ENCODE results near the gene CD151. TPM values are rescaled to one million over a fixed set of nuclear protein-coding genes. Genes with fewer than 3 reads are reported as not detected.

CD151 gene
- polyA plus RNA-seq, 1 donor from 2014 or later, result 13.8 TPM

DNA sequence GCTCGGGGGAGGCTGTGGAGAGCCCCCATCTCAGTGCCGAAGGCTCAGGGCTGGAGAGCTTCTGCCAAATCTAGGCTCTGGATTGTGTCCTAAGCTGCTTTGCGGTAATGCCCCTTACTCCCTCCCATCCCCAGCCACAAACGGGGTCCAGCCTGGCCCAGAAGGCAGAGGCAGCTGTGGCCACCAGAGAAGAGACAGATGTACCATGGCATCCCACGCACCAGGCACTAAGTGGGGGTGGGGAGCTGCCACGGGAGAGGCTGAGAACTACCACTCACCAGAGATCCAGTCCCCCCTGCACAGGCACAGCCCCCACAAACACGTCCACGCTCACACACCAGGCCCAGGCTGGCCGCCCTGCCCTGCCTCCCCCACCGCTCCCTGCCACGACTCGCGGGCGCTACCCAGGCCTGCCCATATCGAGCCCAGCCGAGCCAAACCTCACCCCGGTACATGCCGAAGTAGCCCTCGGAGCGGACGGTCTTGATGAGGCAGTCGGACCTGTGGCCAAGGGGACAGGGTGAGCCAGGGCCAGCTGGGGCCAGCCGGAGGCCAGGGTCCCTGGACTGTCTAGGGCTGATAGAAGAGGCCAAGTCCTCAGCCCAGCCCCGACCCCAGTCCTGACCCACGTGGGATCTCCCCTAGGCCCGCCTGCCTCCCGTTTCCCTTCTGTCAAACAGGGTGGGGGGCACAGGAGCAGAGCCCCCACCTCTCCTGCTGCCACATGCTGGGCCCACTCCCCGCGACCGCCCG is 38.6 kb upstream of the CD151 start:
- Mint-ChIP-seq H3K4me1 (peaks cover 0 to 6% (median 5%) of the 10 kb centered on the region in 3 donors), H3K27me3 (no peaks in the 10 kb centered on the region), H3K4me3 (peak overlapping the region in 3 of 4 donors; percentile 48 to 75 (median 69)), H3K27ac (peak overlapping the region in 1 of 3 donors; percentile 74), H3K9me3 (no peaks in the 10 kb centered on the region), H3K36me3 (no peaks in the 10 kb centered on the region)

DNA sequence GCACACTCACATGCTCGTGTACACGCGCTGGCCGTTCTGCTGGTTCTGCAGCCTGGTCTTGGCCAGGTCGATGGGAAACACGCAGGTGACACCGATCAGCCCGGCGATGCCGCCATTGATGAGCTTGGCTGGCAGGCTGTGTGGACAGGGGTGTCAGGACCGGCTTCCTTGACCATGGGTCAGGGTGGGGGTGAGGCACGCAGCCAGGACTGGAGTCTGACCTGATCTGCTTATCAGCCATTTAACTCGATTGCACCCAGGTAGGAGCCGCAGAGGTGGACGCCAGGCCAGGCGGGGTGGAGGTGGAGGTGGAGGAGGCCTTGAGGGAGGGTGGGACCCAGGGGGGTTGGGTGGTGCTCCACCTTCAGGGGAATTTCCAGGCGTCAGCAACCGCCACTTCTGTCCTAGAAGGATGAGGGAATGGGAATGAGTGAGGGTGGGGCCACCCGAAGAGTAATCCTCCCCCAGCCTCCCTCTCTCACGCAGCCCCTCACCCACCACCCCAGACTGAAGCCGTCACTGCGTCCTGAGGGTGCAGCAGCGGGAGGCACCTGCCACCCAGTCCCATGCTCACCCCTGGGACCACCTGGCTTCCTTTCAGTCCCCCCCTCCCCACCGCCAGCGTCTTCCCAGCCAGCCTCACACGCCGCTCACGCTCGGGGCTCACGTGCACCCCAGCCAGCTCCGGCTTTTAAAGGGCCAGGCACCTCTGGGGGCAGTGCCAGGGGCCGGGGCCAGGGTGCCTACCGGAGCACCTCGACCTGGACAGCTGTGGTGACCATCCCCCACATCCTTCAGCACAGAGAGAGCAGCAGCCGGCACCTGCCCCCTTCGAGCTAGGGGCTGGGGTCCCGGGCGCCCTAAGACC is 37.8 kb upstream of the CD151 start:
- no peaks in the 10 kb centered on the region for H3K27me3 Mint-ChIP-seq
- peak overlapping the region; percentile 48 to 81 (median 62) for H3K4me3 Mint-ChIP-seq
- H3K4me1 Mint-ChIP-seq, result peaks cover 0 to 6% (median 5%) of the 10 kb centered on the region in 3 donors
- H3K27ac Mint-ChIP-seq, result peak overlapping the region in 1 of 3 donors; percentile 74
- no peaks in the 10 kb centered on the region for H3K36me3 Mint-ChIP-seq
- no peaks in the 10 kb centered on the region for H3K9me3 Mint-ChIP-seq

DNA sequence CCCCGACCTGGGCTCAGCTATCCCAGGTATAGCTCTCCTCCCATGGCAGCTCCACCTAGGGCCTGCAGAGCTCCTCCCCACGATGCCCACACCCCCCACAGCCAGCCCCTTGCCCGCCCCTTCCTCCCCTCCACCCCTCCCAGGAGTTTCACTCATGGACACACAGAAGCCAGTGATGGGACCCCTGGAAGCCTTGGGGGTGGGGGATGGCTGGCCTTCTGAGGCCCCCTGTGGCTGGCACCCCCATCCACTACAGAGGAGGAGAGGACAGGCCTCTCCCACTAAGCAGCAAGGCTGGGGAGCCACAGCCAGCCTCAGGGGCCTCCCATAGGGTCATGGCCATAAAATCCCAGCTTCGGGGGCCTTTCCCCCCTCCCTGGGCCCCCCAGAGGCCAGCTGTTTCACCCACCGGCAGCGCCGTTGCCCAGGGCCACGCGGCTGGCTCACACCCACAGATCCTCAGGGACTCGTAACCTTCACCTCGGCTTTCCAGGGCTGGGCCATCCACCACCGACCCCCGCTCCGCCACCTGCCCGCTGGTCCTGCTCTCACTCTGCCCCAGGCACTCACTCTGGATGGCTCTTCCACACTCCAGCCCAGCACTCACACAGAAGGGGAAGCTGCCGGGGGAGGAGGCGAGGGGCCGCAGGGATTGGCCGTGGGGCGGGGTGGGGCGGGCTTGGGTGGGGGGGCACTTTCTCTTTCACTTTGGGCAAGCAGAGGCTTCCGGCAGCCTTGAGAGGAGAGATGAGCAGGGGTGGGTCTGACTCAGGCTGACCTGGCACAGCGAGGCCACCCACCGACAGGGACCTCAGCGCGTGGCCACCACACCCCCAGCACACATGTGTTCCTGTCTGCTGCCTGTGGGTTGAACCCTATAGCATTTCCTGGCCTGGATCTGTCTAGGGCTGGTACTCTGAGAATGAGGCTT is 36.9 kb upstream of the CD151 start:
- Mint-ChIP-seq H3K4me1 (peaks cover 0 to 6% (median 5%) of the 10 kb centered on the region in 3 donors), H3K36me3 (no peaks in the 10 kb centered on the region), H3K4me3 (peak overlapping the region; percentile 87 to 99 (median 96)), H3K27me3 (no peaks in the 10 kb centered on the region), H3K27ac (peak overlapping the region; percentile 88 to 100 (median 91)), H3K9me3 (no peaks in the 10 kb centered on the region)

DNA sequence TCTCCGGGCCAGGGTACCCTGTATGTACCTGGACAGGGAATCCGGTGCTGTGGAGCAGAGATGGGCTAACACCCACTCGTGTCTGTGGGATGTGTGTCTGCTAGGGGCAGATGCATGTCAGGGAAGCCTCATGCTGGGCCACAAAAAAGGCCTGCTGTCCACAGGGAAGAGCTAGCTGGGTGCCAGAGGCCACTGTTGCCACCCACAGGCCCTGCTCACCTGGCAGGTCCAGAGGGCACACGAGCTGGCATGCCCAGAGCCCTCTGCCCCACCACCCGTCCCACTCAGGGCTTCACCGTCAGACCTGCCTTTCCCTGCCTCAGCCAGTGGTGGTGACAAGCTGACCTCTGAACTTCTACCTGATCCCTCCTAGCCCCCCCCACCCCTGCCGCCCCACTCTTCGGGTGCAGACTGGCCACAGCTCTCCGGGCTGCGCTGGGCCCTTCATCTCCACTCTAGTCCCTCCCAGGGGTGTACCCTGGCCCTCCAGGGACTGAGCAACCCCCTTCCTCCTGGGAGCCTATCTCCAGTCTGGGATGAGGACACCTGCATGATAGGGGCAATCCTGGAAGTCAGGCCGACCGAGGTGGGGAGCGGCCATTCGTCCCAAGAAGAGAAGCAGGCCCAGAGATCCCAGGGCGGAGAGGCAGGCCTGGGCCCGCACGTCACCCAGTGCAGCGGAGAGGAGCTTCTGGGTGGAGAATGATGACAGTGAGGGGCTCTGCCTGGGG is 36.0 kb upstream of the CD151 start:
- peak overlapping the region; percentile 87 to 99 (median 96) for H3K4me3 Mint-ChIP-seq
- no peaks in the 10 kb centered on the region for H3K27me3 Mint-ChIP-seq
- no peaks in the 10 kb centered on the region for H3K36me3 Mint-ChIP-seq
- H3K4me1 Mint-ChIP-seq, result peaks cover 0 to 6% (median 5%) of the 10 kb centered on the region in 3 donors
- H3K9me3 Mint-ChIP-seq, result no peaks in the 10 kb centered on the region
- H3K27ac Mint-ChIP-seq, result peak overlapping the region; percentile 88 to 100 (median 96)

DNA sequence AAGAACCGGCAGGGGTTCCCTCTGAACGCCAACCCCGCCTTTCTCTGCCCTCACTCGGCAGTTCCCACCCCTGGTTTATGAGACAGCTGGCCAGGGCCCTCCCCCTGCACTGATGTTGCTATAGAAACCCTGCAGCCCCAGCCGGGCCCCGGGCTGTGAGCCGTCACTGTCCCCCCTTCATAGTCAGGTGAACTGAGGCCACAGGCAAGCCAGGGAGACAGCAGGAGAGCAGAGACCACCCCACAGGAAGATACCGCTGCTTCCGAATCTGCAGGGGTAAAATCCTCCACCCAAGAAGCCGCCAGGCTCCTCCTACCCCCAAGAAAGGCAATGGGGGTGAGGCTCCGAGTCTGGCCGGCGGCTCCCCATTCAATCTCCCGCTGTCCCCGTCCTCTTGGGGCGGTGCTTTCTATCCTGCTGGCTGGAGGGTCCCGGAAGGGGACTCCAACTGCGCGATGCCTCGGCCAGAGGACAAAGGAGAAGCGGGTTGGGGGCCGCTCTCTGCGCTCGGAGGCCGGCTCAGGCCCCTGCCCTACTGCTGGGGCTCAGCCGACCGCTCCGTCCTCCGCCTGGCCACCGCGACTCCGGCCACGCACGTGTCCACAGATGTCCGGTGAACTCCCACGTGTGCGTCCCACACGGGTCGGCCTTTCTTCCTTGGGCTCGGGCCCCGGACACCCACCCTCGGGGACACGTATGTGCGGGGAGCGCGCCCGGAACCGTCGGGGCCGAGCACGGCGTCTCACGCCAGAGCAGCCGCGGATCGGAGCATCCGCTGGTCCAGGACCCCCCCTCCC is 35.3 kb upstream of the CD151 start:
- H3K27ac Mint-ChIP-seq, result peak overlapping the region; percentile 82 to 100 (median 96)
- no peaks in the 10 kb centered on the region for H3K36me3 Mint-ChIP-seq
- no peaks in the 10 kb centered on the region for H3K9me3 Mint-ChIP-seq
- H3K4me1 Mint-ChIP-seq, result peaks cover 0 to 6% (median 5%) of the 10 kb centered on the region in 3 donors
- H3K4me3 Mint-ChIP-seq, result peak overlapping the region; percentile 87 to 99 (median 96)
- no peaks in the 10 kb centered on the region for H3K27me3 Mint-ChIP-seq

DNA sequence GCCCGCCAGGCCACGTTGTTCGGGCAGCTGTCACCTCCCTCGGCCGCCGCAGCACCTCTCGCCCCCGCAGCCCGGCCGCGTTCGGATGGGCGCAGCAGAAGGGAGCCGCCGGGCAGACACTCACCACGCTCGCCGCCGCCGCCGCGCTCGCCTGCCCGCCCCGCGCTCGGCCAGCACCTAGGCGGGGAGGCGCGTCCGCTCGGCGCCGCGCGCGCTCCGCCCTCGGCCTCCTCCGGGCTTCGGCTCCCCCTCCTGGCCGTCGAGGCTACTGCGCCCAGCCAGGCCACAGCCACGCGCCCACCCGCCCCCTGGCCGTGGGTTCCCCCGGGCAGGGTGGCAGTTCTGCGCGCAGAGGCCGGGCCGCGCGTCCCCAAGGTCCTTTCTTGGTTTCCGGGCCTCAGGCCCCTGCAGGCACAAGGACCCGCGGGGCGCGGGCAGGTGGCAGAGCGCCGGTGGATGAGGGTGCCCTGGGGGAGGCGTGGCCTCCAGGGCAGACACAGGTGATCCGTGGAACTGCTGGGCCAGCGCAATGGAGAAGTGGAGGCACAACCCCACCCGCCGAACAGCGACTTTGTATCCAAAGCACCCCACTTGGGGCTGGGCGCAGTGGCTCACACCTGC is 34.5 kb upstream of the CD151 start, which contains the start of gene SLC25A22:
Gene SLC25A22 (minus strand): TSS at position 189 of the 621 bp plus-strand sequence. CDS start 3,275 bp downstream, outside the sequence.
- Mint-ChIP-seq H3K4me3 (peak within 1 kb of the TSS; percentile 87 to 99 (median 96)), H3K27ac (peak within 1 kb of the TSS; percentile 82 to 100 (median 96)), H3K4me1 (peaks cover 0 to 6% (median 5%) of the 10 kb centered on the region in 3 donors), H3K36me3 (no peaks in the 10 kb centered on the region), H3K9me3 (no peaks in the 10 kb centered on the region), H3K27me3 (no peaks in the 10 kb centered on the region)

DNA sequence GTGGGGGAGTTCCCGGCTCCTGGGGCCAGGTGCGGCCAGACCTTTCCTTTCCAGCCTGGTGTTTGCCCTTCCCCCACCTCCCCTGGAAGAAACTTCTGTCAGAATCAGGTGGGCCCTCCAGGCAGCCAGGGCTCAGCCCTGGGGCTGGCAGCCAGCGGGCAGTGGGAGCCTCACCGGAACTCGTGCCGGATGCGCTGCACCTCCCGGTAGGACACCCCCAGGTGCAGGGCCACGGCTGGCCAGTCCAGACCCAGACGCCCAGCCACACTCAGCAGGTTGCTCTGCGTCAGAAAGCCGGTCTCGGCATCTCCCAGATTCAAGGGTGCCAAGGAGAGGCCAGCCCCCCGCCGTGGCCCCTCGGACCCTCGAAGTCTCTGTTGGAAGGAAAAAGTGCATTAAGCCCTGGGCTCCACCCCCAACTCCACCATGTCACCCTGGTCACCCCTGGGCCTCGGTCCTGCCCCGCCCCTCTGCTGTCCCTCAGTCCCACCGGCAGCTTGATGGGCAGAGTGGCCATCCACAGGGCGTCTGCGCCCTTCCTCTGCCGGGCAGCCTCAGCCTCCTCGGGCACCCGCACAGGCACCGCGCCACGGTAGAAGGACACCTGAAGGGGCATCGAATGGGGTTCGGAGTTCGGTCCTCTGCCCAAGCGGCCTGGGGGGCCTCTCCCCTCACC is 33.0 kb upstream of the CD151 start:
- no peaks in the 10 kb centered on the region for H3K36me3 Mint-ChIP-seq
- peaks cover 0 to 6% (median 5%) of the 10 kb centered on the region in 3 donors for H3K4me1 Mint-ChIP-seq
- no peak overlapping the region for H3K27ac Mint-ChIP-seq
- peak overlapping the region in 1 of 4 donors; percentile 23 for H3K4me3 Mint-ChIP-seq
- H3K9me3 Mint-ChIP-seq, result no peaks in the 10 kb centered on the region
- H3K27me3 Mint-ChIP-seq, result no peaks in the 10 kb centered on the region

DNA sequence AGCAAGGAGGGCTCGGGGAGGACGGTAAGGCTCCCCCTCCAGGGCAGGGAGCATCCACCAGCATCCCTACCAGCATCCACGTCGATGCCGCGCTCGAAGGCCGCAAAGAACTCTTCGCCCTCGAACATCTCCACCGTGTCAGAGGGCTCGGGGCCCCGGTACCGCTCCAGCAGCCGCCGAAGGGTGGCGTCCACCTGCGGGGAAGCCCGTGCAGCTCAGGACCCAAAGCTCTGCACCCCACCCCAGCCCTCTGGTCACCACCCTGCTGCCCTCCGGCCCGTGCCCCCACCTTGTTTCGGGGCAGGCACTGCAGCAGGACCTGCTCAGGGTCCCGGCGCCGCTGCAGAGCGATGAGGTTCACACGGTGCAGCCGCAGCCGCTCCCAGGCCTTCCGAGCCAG is 32.3 kb upstream of the CD151 start:
- no peaks in the 10 kb centered on the region for H3K36me3 Mint-ChIP-seq
- H3K9me3 Mint-ChIP-seq, result no peaks in the 10 kb centered on the region
- peaks cover 0 to 6% (median 5%) of the 10 kb centered on the region in 3 donors for H3K4me1 Mint-ChIP-seq
- H3K4me3 Mint-ChIP-seq, result peak overlapping the region in 1 of 4 donors; percentile 32
- H3K27me3 Mint-ChIP-seq, result no peaks in the 10 kb centered on the region
- no peak overlapping the region for H3K27ac Mint-ChIP-seq

DNA sequence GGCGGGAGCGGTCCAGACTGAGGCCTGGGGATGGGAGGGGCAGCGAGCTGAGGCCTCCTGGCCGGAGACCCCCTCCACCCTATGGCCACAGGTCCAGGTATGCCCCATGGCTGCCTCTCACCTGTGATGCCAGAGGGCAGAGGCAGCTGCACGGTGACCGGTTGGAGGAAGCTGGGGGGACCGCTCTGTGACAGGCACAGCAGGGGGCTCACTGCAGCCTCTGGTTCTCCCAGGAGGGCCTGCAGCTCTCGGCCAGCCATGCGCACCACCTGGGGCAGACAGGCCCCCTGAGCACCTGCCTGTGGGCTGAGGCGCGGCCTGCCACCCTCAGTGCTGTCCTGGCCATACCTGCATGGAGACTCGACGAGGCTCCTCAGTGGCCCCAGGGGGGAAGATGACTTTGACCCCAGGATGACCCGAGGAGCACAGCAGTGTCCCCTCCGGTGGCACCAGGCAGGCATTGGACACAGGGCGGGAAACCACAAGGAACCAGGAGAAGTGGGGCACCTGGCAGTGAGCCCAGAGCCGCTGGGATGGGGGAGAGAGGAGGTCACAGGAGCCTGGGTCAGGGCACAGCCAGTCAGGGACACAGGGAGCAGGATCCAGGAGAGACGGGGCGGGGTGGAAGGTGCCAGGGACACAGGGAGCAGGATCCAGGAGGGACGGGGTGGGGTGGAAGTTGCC is 31.5 kb upstream of the CD151 start:
- Mint-ChIP-seq H3K27ac (no peak overlapping the region), H3K27me3 (no peaks in the 10 kb centered on the region), H3K4me1 (peaks cover 0 to 4% (median 1%) of the 10 kb centered on the region in 3 donors), H3K36me3 (no peaks in the 10 kb centered on the region), H3K9me3 (no peaks in the 10 kb centered on the region), H3K4me3 (peak overlapping the region in 1 of 4 donors; percentile 32)

DNA sequence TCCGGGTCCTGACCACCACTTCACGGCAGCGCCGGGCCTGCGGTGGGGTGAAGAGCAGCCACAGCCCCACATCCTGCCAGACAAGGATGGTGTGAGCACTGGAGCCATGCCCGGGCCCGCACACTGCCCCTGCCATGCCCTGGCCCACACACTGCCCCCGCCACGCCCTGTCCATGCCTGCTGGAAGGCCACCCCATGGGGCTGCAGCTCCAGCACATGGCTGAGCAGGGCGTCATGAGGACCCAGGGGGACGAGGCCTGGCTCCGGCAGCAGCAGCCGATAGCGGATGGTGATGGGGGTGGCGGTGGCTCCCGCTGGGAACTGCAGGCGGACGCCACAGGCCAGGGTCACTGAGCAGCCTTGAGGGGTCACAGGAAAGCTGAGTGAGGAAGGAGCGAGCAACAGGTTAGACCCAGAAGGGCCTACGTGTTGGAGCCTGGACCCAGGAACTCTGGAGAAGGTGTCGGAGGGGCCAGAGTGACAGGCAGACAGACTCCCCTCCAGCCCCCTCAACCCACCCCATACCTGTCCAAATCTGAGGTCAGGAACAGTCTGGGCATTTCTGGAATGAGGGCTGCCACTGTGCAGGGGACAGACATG is 30.6 kb upstream of the CD151 start:
- peaks cover 0 to 2% (median 0%) of the 10 kb centered on the region in 3 donors for H3K4me1 Mint-ChIP-seq
- H3K9me3 Mint-ChIP-seq, result no peaks in the 10 kb centered on the region
- H3K4me3 Mint-ChIP-seq, result peak overlapping the region in 2 of 4 donors; percentile 38 to 71
- no peaks in the 10 kb centered on the region for H3K36me3 Mint-ChIP-seq
- H3K27me3 Mint-ChIP-seq, result no peaks in the 10 kb centered on the region
- no peak overlapping the region for H3K27ac Mint-ChIP-seq

DNA sequence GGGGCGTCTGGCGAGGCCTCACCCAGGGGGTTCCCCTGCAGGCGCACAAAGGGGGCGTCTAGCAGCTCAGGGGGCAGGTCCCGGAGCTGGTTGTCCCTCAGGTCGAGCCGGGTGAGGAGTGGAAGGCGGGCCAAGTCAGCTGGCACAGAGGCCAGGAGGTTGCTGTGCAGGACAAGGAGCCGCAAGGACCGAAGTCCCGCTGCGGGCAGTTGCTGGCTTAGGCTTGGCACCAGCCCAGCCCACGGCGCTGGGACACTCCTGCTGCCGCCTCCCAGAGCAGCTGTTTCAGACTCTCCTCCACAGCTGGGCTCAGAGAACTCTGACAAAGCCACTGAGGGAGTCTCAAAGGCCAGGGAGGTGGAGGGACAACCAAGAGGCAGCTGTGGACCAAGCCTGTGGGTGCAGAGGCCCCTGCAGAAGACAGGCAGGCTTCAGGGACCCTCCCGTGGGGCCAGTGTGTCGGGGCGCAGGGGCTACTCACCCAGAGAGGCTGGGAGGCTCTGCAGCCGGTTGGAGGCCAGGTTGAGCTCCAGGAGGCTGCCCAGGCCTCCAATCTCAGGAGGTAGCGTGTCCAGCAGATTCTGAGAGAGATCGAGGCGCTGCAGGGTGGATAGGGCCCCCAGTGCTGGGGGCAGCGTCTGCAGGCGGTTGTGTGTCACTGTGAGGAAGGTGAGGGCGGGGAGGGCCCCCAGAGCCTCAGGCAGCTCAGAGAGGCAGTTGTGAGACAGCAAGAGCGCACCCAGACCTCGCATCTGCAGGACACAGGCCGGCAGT is 29.9 kb upstream of the CD151 start:
- peaks cover 1 to 3% (median 2%) of the 10 kb centered on the region in 3 donors for H3K4me1 Mint-ChIP-seq
- no peaks in the 10 kb centered on the region for H3K27me3 Mint-ChIP-seq
- no peak overlapping the region for H3K27ac Mint-ChIP-seq
- H3K9me3 Mint-ChIP-seq, result no peaks in the 10 kb centered on the region
- H3K36me3 Mint-ChIP-seq, result no peaks in the 10 kb centered on the region
- H3K4me3 Mint-ChIP-seq, result peak overlapping the region in 2 of 4 donors; percentile 38 to 85

All from IgD-negative memory B cell (primary cell).